GM10266 (cell line): ENCODE measurements around the gene AMPD2.

Experiments
- DNase-seq: peaks from one replicate; pipeline ENCODE4 v3.0.0; 2012; ENCODE audit errors: extremely low spot score
- TF ChIP-seq, protein P1 (sequence below): IDR thresholded peaks from 2 replicates; pipeline ENCODE4 v1.5.1; 2012; ENCODE audit warnings: mild to moderate bottlenecking, low read depth; ENCODE audit not compliant: control insufficient read depth, insufficient read depth; ENCODE audit errors: missing control alignments

The AMPD2 gene

DNA sequence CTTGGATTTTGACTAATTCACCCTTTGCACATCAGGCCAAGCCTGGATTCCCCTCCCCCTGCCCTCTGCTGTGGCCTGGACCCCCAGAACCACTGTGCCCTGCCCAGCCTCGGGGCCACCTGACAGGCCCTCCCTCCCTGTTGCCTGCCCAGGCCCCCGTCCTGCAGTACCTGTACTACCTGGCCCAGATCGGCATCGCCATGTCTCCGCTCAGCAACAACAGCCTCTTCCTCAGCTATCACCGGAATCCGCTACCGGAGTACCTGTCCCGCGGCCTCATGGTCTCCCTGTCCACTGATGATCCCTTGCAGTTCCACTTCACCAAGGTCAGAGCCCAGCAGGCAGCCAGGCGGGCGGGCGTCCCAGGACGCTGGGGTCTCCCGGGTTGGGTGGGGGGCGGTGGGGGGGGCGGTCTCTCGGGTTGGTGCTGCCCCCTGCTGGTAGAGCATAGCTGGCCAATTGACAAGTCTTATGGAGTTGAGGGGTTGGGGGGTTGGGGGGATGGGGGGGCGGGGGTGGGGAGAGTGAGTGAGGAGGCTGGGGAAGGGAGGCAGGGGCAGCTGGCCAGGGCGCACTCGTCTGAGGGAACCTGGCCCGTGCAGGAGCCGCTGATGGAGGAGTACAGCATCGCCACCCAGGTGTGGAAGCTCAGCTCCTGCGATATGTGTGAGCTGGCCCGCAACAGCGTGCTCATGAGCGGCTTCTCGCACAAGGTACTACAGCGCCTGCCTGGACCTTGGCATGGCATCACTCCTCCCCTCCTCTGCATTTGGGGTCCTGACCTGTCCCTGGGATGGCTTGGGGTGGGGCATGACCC, 10.7 kb downstream of the AMPD2 start:
- no peak for DNase-seq
- TF ChIP-seq, protein P1, sequence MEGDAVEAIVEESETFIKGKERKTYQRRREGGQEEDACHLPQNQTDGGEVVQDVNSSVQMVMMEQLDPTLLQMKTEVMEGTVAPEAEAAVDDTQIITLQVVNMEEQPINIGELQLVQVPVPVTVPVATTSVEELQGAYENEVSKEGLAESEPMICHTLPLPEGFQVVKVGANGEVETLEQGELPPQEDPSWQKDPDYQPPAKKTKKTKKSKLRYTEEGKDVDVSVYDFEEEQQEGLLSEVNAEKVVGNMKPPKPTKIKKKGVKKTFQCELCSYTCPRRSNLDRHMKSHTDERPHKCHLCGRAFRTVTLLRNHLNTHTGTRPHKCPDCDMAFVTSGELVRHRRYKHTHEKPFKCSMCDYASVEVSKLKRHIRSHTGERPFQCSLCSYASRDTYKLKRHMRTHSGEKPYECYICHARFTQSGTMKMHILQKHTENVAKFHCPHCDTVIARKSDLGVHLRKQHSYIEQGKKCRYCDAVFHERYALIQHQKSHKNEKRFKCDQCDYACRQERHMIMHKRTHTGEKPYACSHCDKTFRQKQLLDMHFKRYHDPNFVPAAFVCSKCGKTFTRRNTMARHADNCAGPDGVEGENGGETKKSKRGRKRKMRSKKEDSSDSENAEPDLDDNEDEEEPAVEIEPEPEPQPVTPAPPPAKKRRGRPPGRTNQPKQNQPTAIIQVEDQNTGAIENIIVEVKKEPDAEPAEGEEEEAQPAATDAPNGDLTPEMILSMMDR = peak; percentile 39

DNA sequence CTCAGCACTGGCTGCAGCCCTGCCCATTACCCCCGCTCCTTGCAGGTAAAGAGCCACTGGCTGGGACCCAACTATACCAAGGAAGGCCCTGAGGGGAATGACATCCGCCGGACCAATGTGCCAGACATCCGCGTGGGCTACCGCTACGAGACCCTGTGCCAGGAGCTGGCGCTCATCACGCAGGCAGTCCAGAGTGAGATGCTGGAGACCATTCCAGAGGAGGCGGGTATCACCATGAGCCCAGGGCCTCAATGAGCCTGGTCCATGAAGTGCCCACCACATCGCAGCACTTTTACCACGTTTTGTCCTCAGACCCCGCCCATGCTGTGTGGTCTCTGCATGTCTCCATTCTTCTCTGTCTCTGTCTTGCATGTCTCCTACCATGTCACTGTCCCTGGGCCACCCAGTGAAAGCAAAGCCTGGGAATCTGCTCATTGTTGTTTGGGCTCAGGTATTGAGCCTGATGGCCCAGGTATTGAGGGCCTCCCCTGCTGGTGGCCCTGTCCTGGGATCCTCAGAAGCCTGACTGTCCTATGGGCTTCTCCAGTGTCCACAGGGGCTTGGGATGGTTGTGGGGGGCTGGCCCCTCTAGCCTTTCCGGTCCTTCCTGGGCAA, 11.4 kb downstream of the AMPD2 start:
- DNase-seq = no peak
- TF ChIP-seq, protein P1 = no peak

DNA sequence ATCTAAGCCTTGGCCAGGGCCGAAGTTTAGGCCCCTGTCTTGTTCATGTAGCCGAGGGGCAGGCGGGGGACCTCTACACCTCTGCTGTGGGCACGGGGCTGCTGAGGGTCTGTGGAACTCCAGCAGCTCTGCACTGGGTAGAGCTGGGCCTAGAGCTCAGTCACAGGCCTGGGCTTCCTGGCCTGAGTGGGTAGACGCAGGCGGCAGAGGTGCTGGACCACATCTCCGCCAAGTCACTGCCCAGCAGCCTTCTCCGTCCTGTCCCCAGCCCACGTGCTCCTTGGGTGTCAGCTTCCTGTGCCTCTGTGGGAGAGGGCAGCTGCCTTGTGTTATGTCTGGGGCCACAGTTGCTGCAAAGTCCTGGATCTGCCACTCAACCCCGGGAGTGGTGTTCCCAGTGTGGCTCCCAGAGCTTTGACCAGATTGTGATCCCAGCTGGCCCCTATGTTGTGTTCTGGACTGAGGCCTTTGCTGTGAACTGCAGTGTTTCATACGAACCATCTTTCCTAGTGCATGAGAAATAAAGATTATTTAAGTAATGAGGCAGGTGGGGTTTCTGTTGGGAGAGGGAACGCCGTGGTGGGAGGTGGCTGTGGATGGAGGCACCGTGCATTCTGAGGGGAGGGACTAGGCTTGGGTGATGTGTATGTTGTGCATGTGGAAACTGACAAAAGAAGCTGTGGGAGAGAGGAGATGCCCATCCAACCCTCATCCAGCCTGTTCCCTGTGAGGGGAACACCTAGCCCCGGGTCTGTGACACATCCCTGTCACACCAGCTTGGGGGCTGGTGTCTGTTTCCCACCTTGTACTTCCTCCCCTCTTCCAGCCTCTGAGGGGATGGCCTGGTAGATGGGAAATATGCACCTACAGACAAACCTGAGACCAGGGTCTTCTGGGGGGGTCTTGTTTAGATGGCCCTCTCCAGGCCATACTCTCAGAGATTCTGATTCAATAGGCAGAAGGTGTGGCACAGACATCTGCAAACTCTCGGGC, 12.2 kb downstream of the AMPD2 start:
- DNase-seq = no peak
- TF ChIP-seq, protein P1 = no peak

DNA sequence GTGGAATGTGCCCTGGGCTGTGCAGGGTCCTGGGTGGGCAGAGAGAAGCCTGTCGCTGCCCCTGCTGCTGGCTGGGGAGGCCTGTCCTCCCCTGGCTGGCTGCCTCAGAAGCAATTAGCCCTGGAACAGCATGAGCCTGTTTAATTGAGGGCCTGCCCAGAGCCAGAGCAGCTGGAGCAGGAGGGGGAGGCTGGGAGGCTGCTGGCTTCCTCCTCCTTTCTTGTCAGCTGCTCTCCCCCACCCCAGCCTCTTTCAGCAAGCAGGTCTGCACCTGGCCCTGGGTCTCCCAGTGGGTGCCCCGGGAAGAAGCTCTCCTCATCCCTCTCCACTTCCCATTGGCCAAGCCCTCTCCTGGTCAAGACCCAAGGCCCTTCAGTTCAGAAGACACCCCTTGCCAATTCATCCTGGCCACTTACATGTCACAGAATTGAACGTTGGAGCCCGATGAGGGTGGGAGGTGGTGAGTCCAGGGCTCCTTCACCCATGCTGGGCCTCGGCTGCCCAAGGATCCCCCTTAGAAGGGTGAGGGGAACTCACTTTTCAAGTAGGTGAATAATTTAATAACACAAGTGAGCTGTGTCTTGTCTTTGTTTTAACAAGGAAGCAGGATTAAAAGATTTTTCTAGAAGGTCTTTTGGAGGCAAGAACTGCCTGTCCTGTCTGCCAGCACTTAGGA, 13.2 kb downstream of the AMPD2 start:
- TF ChIP-seq, protein P1 = no peak
- no peak for DNase-seq

DNA sequence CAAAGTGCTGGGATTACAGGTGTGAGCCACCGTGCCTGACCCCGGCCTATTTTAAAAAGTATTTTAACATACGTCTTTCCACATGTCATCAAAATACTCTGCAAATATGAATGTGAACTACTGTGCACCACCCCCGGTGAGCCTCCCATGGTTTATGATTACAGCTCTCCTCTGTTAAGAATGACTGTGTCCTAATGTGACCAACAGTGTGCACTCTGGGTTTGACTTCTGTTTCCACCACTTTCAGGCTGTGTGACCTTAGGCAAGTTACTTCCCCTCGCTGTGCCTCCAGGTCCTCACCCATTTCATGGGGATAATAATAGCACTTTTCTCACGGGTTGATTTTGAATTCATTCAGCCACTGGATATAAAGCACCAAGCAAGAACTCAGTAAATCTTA, 14.7 kb downstream of the AMPD2 start:
- TF ChIP-seq, protein P1 = no peak
- no peak for DNase-seq

DNA sequence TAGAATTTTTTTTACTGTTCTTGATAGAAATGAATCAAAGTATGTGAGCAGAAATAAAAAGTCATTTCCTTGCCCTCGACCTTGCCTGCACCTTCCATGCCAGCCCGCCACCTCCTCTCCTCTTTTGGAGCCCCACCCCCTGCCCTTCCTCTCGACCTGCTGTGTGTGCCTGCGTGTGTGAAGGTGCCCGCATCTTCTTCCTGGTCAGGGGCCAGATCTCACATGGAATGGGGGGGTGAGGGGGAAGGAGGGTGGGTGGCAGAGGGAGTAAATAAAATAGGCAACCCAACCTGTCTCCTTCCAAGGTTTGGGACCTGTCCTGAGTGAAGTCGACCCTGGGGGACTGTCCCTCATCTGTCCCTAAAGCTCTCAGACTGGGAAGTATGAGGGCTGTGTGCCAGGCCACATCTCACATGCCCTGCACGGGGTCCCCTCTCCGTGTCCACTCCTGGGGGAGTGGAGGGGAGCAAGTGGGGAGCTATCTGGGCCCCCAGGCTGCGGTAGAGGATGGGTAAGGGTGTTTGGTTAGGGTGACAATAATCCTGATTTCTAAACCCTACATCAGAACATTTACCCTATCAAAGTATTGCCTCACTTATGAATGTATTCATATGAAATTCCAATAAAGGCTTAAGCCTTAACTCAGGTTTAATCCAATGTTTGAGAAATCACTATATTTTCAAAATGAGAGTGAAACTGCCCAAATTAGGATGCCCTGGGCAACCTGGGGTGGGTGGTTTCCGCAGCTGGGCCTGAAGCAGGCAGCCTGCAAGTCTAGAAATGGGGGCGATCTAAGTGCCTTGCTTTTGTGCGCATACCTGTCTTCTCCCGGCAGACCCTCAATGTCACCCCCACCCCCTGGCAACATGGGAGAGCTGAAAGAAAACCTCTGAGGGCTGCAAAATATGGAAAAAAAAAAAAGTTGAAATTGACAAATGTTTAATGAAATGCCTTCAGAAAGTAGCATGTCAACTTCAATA, 15.4 kb downstream of the AMPD2 start:
- DNase-seq = no peak
- TF ChIP-seq, protein P1 = no peak
